Gastroesophageal sphincter (tissue), 3 donors: ENCODE data around the gene ATM.

ENCODE experiments used
- EP300 ChIP-seq: sonication (generic); formaldehyde crosslinking; IDR thresholded peaks from one replicate; pipeline ENCODE4 v1.6.1; 2017; ENCODE audit warnings: antibody characterized with exemption, mild to moderate bottlenecking
- POLR2A ChIP-seq, 2 donors: fragments of 450-650 bp; IDR thresholded peaks; one replicate each; pipeline ENCODE4 v1.6.1; 2017; ENCODE audit warnings: antibody characterized with exemption in 2 of 2, mild to moderate bottlenecking in 2 of 2, moderate library complexity in 1 of 2
- POLR2AphosphoS5 ChIP-seq: sonication (generic); formaldehyde crosslinking; IDR thresholded peaks from one replicate; pipeline ENCODE4 v1.6.1; 2017; ENCODE audit warnings: antibody characterized with exemption
- TF ChIP-seq, protein P1 (sequence below), 4 experiments: fragments of 200-600 bp in 2 of 4; fragments of 450-650 bp in 2 of 4; sonication (generic) in 1 of 4; IDR thresholded peaks; one replicate each; pipeline ENCODE4 v1.5.1; 2017 to 2019; ENCODE audit warnings: antibody characterized with exemption in 4 of 4, mild to moderate bottlenecking in 2 of 4, moderate library complexity in 2 of 4

DNA sequence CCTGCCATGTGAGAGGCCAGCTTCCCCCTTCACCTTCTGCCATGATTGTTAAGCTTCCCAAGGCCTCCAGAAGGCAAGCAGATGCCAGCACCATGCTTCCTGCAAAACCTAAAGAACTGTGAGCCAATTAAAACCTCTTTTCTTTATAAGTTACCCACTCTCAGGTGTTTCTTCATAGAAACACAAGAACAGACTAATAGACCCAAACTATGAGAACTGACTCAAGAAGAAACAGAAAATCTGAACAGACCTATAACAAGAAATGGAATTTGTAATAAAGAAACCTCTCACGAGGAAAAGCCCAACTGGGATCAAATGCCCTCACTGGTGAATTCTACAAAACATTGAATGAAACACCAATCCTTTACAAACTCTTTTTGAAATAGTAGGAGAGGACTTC lies 12.4 kb upstream of the ATM start:
- TF ChIP-seq, protein P1, sequence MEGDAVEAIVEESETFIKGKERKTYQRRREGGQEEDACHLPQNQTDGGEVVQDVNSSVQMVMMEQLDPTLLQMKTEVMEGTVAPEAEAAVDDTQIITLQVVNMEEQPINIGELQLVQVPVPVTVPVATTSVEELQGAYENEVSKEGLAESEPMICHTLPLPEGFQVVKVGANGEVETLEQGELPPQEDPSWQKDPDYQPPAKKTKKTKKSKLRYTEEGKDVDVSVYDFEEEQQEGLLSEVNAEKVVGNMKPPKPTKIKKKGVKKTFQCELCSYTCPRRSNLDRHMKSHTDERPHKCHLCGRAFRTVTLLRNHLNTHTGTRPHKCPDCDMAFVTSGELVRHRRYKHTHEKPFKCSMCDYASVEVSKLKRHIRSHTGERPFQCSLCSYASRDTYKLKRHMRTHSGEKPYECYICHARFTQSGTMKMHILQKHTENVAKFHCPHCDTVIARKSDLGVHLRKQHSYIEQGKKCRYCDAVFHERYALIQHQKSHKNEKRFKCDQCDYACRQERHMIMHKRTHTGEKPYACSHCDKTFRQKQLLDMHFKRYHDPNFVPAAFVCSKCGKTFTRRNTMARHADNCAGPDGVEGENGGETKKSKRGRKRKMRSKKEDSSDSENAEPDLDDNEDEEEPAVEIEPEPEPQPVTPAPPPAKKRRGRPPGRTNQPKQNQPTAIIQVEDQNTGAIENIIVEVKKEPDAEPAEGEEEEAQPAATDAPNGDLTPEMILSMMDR (IDR thresholded peaks at IDR 0.05): no peak
- TF ChIP-seq POLR2AphosphoS5 (no peak), POLR2A (IDR thresholded peaks at IDR 0.05) (no peak), EP300 (no peak)
